ENCODE results near the gene SLC44A5. TPM values are rescaled to one million over a fixed set of nuclear protein-coding genes. Genes with fewer than 3 reads are reported as not detected.

Gene SLC44A5
- total RNA-seq, 1 experiment from 2014 or later = 0.18 TPM

- no TSS peak for BruUV-seq (replicated peaks)
- Histone ChIP-seq H3K27ac (ENCODE audit: low read length) (no peak overlapping the region), H3K9me3 (ENCODE audit: control insufficient read depth, insufficient read depth, low read depth, low read length) (no peaks in the 10 kb centered on the region), H3K4me1 (ENCODE audit: control insufficient read depth, insufficient read depth, low read length) (no peaks in the 10 kb centered on the region), H3K27me3 (ENCODE audit: control insufficient read depth, insufficient read depth, low read length) (no peaks in the 10 kb centered on the region), H3K36me3 (ENCODE audit: control insufficient read depth, insufficient read depth, low read length) (no peaks in the 10 kb centered on the region), H3K4me3 (ENCODE audit: low read depth in 2 of 2, low read length in 2 of 2) (no peak overlapping the region)
- DNase-seq (ENCODE audit: low read depth, low spot score) = no peak
- in situ Hi-C loops (cut with HindIII; ENCODE audit: low pct_unique_long_range_greater_than_20kb, low sequenced_read_pairs) = no loop called here
- TF ChIP-seq CTCF (IDR thresholded peaks at IDR 0.05) = no peak
- TF ChIP-seq TCF7L2 (IDR thresholded peaks at IDR 0.05; ENCODE audit: low read depth, low read length) = no peak
- no peak for TF ChIP-seq SIN3A (IDR thresholded peaks at IDR 0.05; ENCODE audit: borderline replicate concordance, insufficient read depth, low read depth, low read length)
- no peak for TF ChIP-seq REST (IDR thresholded peaks at IDR 0.05; ENCODE audit: insufficient read depth in 1 of 2, low read depth in 2 of 2, low read length in 1 of 2)
- no peak for TF ChIP-seq POLR2AphosphoS5 (IDR thresholded peaks at IDR 0.05; ENCODE audit: low read depth, low read length)
- POLR2A ChIA-PET = no interaction called here
- CTCF ChIA-PET = no interaction called here
- intact Hi-C loops (cut with micrococcal nuclease; ENCODE audit: unreplicated experiment) = no loop called here
- no peak for ATAC-seq
These were observed 81.4 kb downstream of the SLC44A5 start for GRCh38 chr1:75529488-75529887.

DNA sequence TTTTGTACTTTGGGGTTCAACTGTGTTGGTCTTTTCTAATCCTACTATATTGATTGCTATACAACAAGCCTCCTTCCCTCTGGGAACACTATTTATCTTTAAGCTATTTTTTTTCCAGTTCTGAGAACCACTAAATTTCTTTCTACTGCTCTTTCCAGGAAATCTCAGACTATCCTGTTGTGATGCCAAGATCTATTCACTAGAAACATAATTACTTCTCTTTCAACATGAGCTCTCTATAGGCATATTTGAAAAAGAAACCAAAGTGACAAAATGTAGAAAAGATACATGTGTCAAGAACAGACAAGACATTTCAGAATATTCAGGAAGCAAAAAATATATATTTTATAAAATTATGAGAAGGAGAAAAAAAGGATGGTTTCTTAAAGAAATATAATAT, 82.9 kb downstream of the SLC44A5 start:
- no peak for ATAC-seq
- Histone ChIP-seq H3K4me1 (ENCODE audit: control insufficient read depth, insufficient read depth, low read length) (no peaks in the 10 kb centered on the region), H3K27me3 (ENCODE audit: control insufficient read depth, insufficient read depth, low read length) (no peaks in the 10 kb centered on the region), H3K9me3 (ENCODE audit: control insufficient read depth, insufficient read depth, low read depth, low read length) (no peaks in the 10 kb centered on the region), H3K4me3 (ENCODE audit: low read depth in 2 of 2, low read length in 2 of 2) (no peak overlapping the region), H3K27ac (ENCODE audit: low read length) (no peak overlapping the region), H3K36me3 (ENCODE audit: control insufficient read depth, insufficient read depth, low read length) (no peaks in the 10 kb centered on the region)
- intact Hi-C loops (cut with micrococcal nuclease; ENCODE audit: unreplicated experiment) = no loop called here
- ChIA-PET POLR2A (no interaction called here), CTCF (no interaction called here)
- TF ChIP-seq REST (IDR thresholded peaks at IDR 0.05; ENCODE audit: insufficient read depth in 1 of 2, low read depth in 2 of 2, low read length in 1 of 2) (no peak), CTCF (IDR thresholded peaks at IDR 0.05) (no peak), SIN3A (IDR thresholded peaks at IDR 0.05; ENCODE audit: borderline replicate concordance, insufficient read depth, low read depth, low read length) (no peak), TCF7L2 (IDR thresholded peaks at IDR 0.05; ENCODE audit: low read depth, low read length) (no peak), POLR2AphosphoS5 (IDR thresholded peaks at IDR 0.05; ENCODE audit: low read depth, low read length) (no peak)
- no TSS peak for BruUV-seq (replicated peaks)
- in situ Hi-C loops (cut with HindIII; ENCODE audit: low pct_unique_long_range_greater_than_20kb, low sequenced_read_pairs) = no loop called here
- DNase-seq (ENCODE audit: low read depth, low spot score) = no peak

Measured in Panc1 (cell line).